Smooth muscle cell (in vitro differentiated cells): ENCODE results near the gene ERC2. TPM values are rescaled to one million over a fixed set of nuclear protein-coding genes. Genes with fewer than 3 reads are reported as not detected.

Experiments
- DNase-seq: peaks from one replicate; lab custom pipeline; 2025; ENCODE audit not compliant: unreplicated experiment; lab: John Stamatoyannopoulos, UW
- H2AFZ ChIP-seq: fragments of 200-600 bp; sonication (generic); 2 replicates; pipeline ENCODE4 v1.6.0; 2016; ENCODE audit warnings: antibody characterized with exemption, low read depth, mild to moderate bottlenecking
- H3F3A ChIP-seq: fragments of 200-600 bp; sonication (generic); 2 replicates; pipeline ENCODE4 v1.6.0; 2017; ENCODE audit warnings: antibody characterized with exemption, low read depth
- H3K27ac ChIP-seq: fragments of 200-600 bp; sonication (generic); 2 replicates; pipeline ENCODE4 v1.5.1; 2016; ENCODE audit warnings: low read depth, mild to moderate bottlenecking
- H3K27me3 ChIP-seq: fragments of 200-600 bp; sonication (generic); 2 replicates; pipeline ENCODE4 v1.6.1; 2016; ENCODE audit warnings: low read depth, mild to moderate bottlenecking
- H3K36me3 ChIP-seq: fragments of 200-600 bp; sonication (generic); 2 replicates; pipeline ENCODE4 v1.5.1; 2016; ENCODE audit warnings: low read depth
- H3K4me1 ChIP-seq: fragments of 200-600 bp; sonication (generic); 2 replicates; pipeline ENCODE4 v1.5.1; 2016; ENCODE audit warnings: low read depth
- H3K4me2 ChIP-seq: fragments of 200-600 bp; sonication (generic); 2 replicates; pipeline ENCODE4 v1.6.0; 2016; ENCODE audit warnings: mild to moderate bottlenecking
- H3K4me3 ChIP-seq: fragments of 200-600 bp; sonication (generic); 2 replicates; pipeline ENCODE4 v1.5.1; 2016; ENCODE audit warnings: mild to moderate bottlenecking
- H3K79me2 ChIP-seq: fragments of 200-600 bp; sonication (generic); 2 replicates; pipeline ENCODE4 v1.6.0; 2016; ENCODE audit warnings: low read depth, mild to moderate bottlenecking
- H3K9ac ChIP-seq: fragments of 200-600 bp; sonication (generic); 2 replicates; pipeline ENCODE4 v1.6.0; 2016; ENCODE audit warnings: low read depth
- H3K9me3 ChIP-seq: fragments of 200-600 bp; sonication (generic); replicated peaks from 2 replicates; pipeline ENCODE4 v1.5.1; 2016; ENCODE audit warnings: low read depth
- H4K20me1 ChIP-seq: fragments of 200-600 bp; sonication (generic); 2 replicates; pipeline ENCODE4 v1.6.0; 2016; ENCODE audit warnings: low read depth
- CTCF ChIP-seq: fragments of 200-600 bp; sonication (generic); IDR thresholded peaks from 2 replicates; pipeline ENCODE4 v1.5.1; 2017; ENCODE audit warnings: borderline replicate concordance, mild to moderate bottlenecking, antibody characterized with exemption; ENCODE audit not compliant: insufficient read depth, poor library complexity, severe bottlenecking
- WGBS: methylation state at CpG from one replicate; pipeline ENCODE4 v1.1.7; 2016; ENCODE audit warnings: low lambda C conversion rate; 5-methylcytosine and 5-hydroxymethylcytosine counted together
- polyA plus RNA-seq: library from polyadenylated mRNA; unstranded; fragments of >200 nt; fragmentation: Nextera tagmentation; extraction: Ambion mirVana; gene quantifications from 2 replicates; pipeline ENCODE4 v1.2.1, GENCODE V29; 2016
- total RNA-seq: library from RNA; depleted of rRNA; stranded (reverse); fragments of >200 nt; gene quantifications from 2 replicates; pipeline ENCODE4 v1.2.3, GENCODE V29; 2014

Gene ERC2
- total and polyA plus RNA-seq, 2 experiments from 2014 or later: 1.1 TPM; not detected in 1

- Histone ChIP-seq H3K9ac (no peak overlapping the region), H3K36me3 (no peaks in the 10 kb centered on the region), H3F3A (no peaks in the 10 kb centered on the region), H3K27ac (no peak overlapping the region), H2AFZ (no peak overlapping the region), H3K27me3 (peaks cover 4% of the 10 kb centered on the region), H3K9me3 (no peaks in the 10 kb centered on the region), H3K4me3 (no peak overlapping the region), H3K79me2 (no peaks in the 10 kb centered on the region), H4K20me1 (no peaks in the 10 kb centered on the region), H3K4me1 (no peaks in the 10 kb centered on the region), H3K4me2 (no peak overlapping the region)
- no peak for TF ChIP-seq CTCF
- WGBS: 77% methylated on average over 3 of the region's 3 CpGs
- no peak for DNase-seq
Observed at GRCh38 chr3:55906896-55907295, 561.4 kb downstream of the ERC2 start.

GRCh38 chr3:55904716-55905115, 563.6 kb downstream of the ERC2 start:
- H3K36me3 ChIP-seq: no peaks in the 10 kb centered on the region
- no peak overlapping the region for H2AFZ ChIP-seq
- H3K4me2 ChIP-seq: no peak overlapping the region
- no peaks in the 10 kb centered on the region for H3K4me1 ChIP-seq
- WGBS: 65% methylated on average over 6 of the region's 6 CpGs
- no peak for DNase-seq
- no peak overlapping the region for H3K9ac ChIP-seq
- H3K4me3 ChIP-seq: no peak overlapping the region
- no peaks in the 10 kb centered on the region for H4K20me1 ChIP-seq
- H3F3A ChIP-seq: no peaks in the 10 kb centered on the region
- TF ChIP-seq CTCF: no peak
- peaks cover 14% of the 10 kb centered on the region for H3K27me3 ChIP-seq
- H3K9me3 ChIP-seq: no peaks in the 10 kb centered on the region
- no peaks in the 10 kb centered on the region for H3K79me2 ChIP-seq
- H3K27ac ChIP-seq: no peak overlapping the region

- no peak for TF ChIP-seq CTCF
- WGBS: 42% methylated on average over 3 of the region's 3 CpGs
- no peaks in the 10 kb centered on the region for H3K4me1 ChIP-seq
Observed at GRCh38 chr3:55903680-55904079, 564.6 kb downstream of the ERC2 start.

GRCh38 chr3:55902221-55902900, 565.9 kb downstream of the ERC2 start:
- no peaks in the 10 kb centered on the region for H3K4me1 ChIP-seq
- H2AFZ ChIP-seq: no peak overlapping the region
- no peak overlapping the region for H3K4me2 ChIP-seq
- no peak overlapping the region for H3K9ac ChIP-seq
- no peaks in the 10 kb centered on the region for H3K79me2 ChIP-seq
- DNase-seq: no peak
- H3K9me3 ChIP-seq: no peaks in the 10 kb centered on the region
- H3K36me3 ChIP-seq: no peaks in the 10 kb centered on the region
- no peaks in the 10 kb centered on the region for H3F3A ChIP-seq
- H4K20me1 ChIP-seq: no peaks in the 10 kb centered on the region
- H3K27ac ChIP-seq: no peak overlapping the region
- no peak for TF ChIP-seq CTCF
- H3K27me3 ChIP-seq: peaks cover 14% of the 10 kb centered on the region
- H3K4me3 ChIP-seq: no peak overlapping the region
- 92% methylated on average over 14 of the region's 14 CpGs for WGBS

More at GRCh38 chr3:55903680-55904079, 564.6 kb downstream of the ERC2 start:
- Histone ChIP-seq H2AFZ (no peak overlapping the region), H4K20me1 (no peaks in the 10 kb centered on the region), H3K27ac (no peak overlapping the region), H3K4me3 (no peak overlapping the region), H3K4me2 (no peak overlapping the region), H3K79me2 (no peaks in the 10 kb centered on the region), H3K36me3 (no peaks in the 10 kb centered on the region), H3F3A (no peaks in the 10 kb centered on the region), H3K9ac (no peak overlapping the region), H3K27me3 (peaks cover 14% of the 10 kb centered on the region), H3K9me3 (no peaks in the 10 kb centered on the region)
- DNase-seq: no peak
